Measurements from ENCODE around the gene LRP6. TPM values are rescaled to one million over a fixed set of nuclear protein-coding genes. Genes with fewer than 3 reads are reported as not detected.

Gene LRP6
- total RNA-seq, 1 experiment from 2014 or later = 22.0 TPM

DNA sequence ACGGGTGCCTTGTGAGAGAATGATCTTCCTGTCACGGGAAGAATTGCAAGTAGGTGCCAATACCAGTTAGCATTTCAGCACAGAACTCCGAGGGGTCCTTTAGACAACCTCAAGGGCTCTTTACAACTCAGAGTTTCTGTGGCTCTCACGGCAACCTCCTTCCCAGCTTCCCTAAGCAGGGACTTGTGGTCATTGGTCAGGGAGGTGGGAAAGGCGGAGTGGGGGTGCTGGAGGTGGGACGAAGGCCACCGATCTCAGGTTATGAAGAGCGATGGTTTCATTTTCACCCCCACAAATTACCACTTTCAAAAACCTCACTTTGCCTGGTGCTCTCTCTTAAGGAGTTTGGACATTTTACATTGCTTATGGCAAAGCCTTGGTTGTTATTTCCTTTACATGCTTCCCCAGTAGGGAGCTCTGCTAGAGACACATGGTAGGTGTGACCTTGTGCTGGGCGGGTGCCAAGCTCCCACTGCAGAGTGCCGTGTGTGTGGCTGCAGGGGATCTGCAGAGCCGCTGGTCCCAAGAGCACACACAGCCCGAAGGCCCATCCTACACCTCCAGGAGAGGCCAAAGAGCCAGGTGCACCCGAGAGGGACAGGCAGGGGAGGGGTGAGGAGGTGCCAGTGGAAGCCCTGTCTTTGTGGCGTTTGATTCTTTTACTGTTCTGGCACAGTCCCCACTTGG, 174.7 kb downstream of the LRP6 start:
- POLR2A ChIA-PET = no interaction called here
- in situ Hi-C loops (cut with HindIII; ENCODE audit: low pct_unique_long_range_greater_than_20kb, low sequenced_read_pairs) (no loop called here), intact Hi-C loops (cut with micrococcal nuclease; ENCODE audit: unreplicated experiment) (no loop called here)
- no peaks in the 10 kb centered on the region for H3K4me1 ChIP-seq (ENCODE audit: control insufficient read depth, insufficient read depth, low read length)
- no peak for DNase-seq (ENCODE audit: low read depth, low spot score)
- no peak overlapping the region for H3K27ac ChIP-seq (ENCODE audit: low read length)
- H3K27me3 ChIP-seq (ENCODE audit: control insufficient read depth, insufficient read depth, low read length) = no peaks in the 10 kb centered on the region
- no TSS peak for BruUV-seq (replicated peaks)
- TF ChIP-seq REST (IDR thresholded peaks at IDR 0.05; ENCODE audit: insufficient read depth in 1 of 2, low read depth in 2 of 2, low read length in 1 of 2) = no peak
- CTCF ChIA-PET = no interaction called here
- H3K4me3 ChIP-seq (ENCODE audit: low read depth in 2 of 2, low read length in 2 of 2) = no peak overlapping the region
- H3K36me3 ChIP-seq (ENCODE audit: control insufficient read depth, insufficient read depth, low read length) = no peaks in the 10 kb centered on the region
- no peaks in the 10 kb centered on the region for H3K9me3 ChIP-seq (ENCODE audit: control insufficient read depth, insufficient read depth, low read depth, low read length)
- no peak for ATAC-seq

DNA sequence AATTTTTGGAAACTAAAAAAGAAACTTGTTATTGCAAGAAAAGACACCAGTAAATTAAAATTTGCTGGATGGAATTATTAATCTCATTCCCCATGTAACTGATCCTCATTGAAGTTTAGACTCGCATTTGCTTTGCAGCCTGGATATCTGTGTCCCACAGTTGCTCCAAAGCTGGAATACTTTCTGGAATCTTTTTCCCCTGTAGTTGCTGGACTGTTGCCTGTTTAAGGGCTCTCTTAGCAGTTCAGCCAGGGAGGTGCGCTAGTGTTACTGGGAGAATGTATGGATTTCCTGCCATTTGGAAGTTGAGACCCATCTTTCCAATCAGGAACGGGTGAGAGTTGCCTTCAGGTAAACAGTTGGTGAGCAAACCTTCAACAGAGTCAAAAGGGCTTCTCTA, 175.8 kb downstream of the LRP6 start:
- no peaks in the 10 kb centered on the region for H3K27me3 ChIP-seq (ENCODE audit: control insufficient read depth, insufficient read depth, low read length)
- ATAC-seq = no peak
- in situ Hi-C loops (cut with HindIII; ENCODE audit: low pct_unique_long_range_greater_than_20kb, low sequenced_read_pairs) = no loop called here
- no peaks in the 10 kb centered on the region for H3K9me3 ChIP-seq (ENCODE audit: control insufficient read depth, insufficient read depth, low read depth, low read length)
- no peak for DNase-seq (ENCODE audit: low read depth, low spot score)
- BruUV-seq (replicated peaks) = no TSS peak
- intact Hi-C loops (cut with micrococcal nuclease; ENCODE audit: unreplicated experiment) = no loop called here
- H3K4me1 ChIP-seq (ENCODE audit: control insufficient read depth, insufficient read depth, low read length) = no peaks in the 10 kb centered on the region
- TF ChIP-seq POLR2AphosphoS5 (IDR thresholded peaks at IDR 0.05; ENCODE audit: low read depth, low read length) = no peak
- TF ChIP-seq TCF7L2 (IDR thresholded peaks at IDR 0.05; ENCODE audit: low read depth, low read length) = no peak
- TF ChIP-seq REST (IDR thresholded peaks at IDR 0.05; ENCODE audit: insufficient read depth in 1 of 2, low read depth in 2 of 2, low read length in 1 of 2) = no peak
- TF ChIP-seq CTCF (IDR thresholded peaks at IDR 0.05) = no peak
- no peak for TF ChIP-seq SIN3A (IDR thresholded peaks at IDR 0.05; ENCODE audit: borderline replicate concordance, insufficient read depth, low read depth, low read length)
- H3K36me3 ChIP-seq (ENCODE audit: control insufficient read depth, insufficient read depth, low read length) = no peaks in the 10 kb centered on the region
- ChIA-PET CTCF (no interaction called here), POLR2A (no interaction called here)
- H3K4me3 ChIP-seq (ENCODE audit: low read depth in 2 of 2, low read length in 2 of 2) = no peak overlapping the region
- no peak overlapping the region for H3K27ac ChIP-seq (ENCODE audit: low read length)

Data from Panc1 (cell line).